HEK293 (cell line): ENCODE data around the gene MAGI1.

Source experiments
- CTCF ChIA-PET: fragments of 350-600 bp; formaldehyde crosslinking; extraction: SDS; loops from one replicate; lab custom pipeline; 2021; ENCODE audit warnings: antibody characterized with exemption; lab: Yijun Ruan, JAX
- POLR2A ChIA-PET: fragments of 300-600 bp; formaldehyde crosslinking; extraction: SDS; loops from one replicate; lab custom pipeline; 2020; ENCODE audit warnings: antibody characterized with exemption, inconsistent platforms; lab: Yijun Ruan, JAX
- H3K27ac ChIP-seq: fragments of 200-500 bp; sonication (Bioruptor generic); 2 replicates; pipeline ENCODE4 v1.5.1; 2014; ENCODE audit warnings: low read depth, low read length, control low read depth, inconsistent platforms; ENCODE audit errors: extremely low read depth
- H3K36me3 ChIP-seq, 2 experiments: fragments of 200-500 bp in 1 of 2; sonication (Bioruptor generic) in 1 of 2; 1 replicate in 1 of 2; 2 replicates in 1 of 2; pipeline ENCODE4 v1.5.1; 2014 to 2017; ENCODE audit warnings: inconsistent platforms in 2 of 2, low read length in 2 of 2; ENCODE audit not compliant: control insufficient read depth in 2 of 2, insufficient read depth in 1 of 2
- H3K4me1 ChIP-seq: fragments of 200-500 bp; sonication (Bioruptor generic); 2 replicates; pipeline ENCODE4 v1.5.1; 2014; ENCODE audit warnings: mild to moderate bottlenecking, low read length, inconsistent platforms; ENCODE audit not compliant: control insufficient read depth, insufficient read depth
- H3K4me3 ChIP-seq: 2 replicates; pipeline ENCODE4 v1.5.1; 2011; ENCODE audit warnings: low read depth, mild to moderate bottlenecking, control low read depth, low read length, moderate library complexity
- H3K9me3 ChIP-seq: fragments of 200-500 bp; sonication (Bioruptor generic); 2 replicates; pipeline ENCODE4 v1.5.1; 2014; ENCODE audit warnings: low read depth, low read length, inconsistent platforms; ENCODE audit not compliant: control insufficient read depth, insufficient read depth
- GLIS1 ChIP-seq: fragments of 450-650 bp; formaldehyde crosslinking; IDR thresholded peaks from 2 replicates; pipeline ENCODE4 v1.5.1; 2016; ENCODE audit warnings: missing biosample characterization, missing genetic modification characterization
- KLF16 ChIP-seq: fragments of 450-650 bp; formaldehyde crosslinking; IDR thresholded peaks from 2 replicates; pipeline ENCODE4 v1.5.1; 2017; ENCODE audit warnings: missing biosample characterization, missing genetic modification characterization
- RBAK ChIP-seq: fragments of 450-650 bp; formaldehyde crosslinking; IDR thresholded peaks from 2 replicates; pipeline ENCODE4 v1.5.1; 2016; ENCODE audit warnings: missing biosample characterization, missing genetic modification characterization
- SCRT1 ChIP-seq: fragments of 450-650 bp; formaldehyde crosslinking; IDR thresholded peaks from 2 replicates; pipeline ENCODE4 v1.5.1; 2016; ENCODE audit warnings: missing biosample characterization, missing genetic modification characterization, borderline replicate concordance
- SP2 ChIP-seq: fragments of 450-650 bp; formaldehyde crosslinking; IDR thresholded peaks from 2 replicates; pipeline ENCODE4 v1.5.1; 2016; ENCODE audit warnings: missing biosample characterization, missing genetic modification characterization
- ZBTB20 ChIP-seq: fragments of 450-650 bp; formaldehyde crosslinking; IDR thresholded peaks from 2 replicates; pipeline ENCODE4 v1.5.1; 2016; ENCODE audit warnings: missing biosample characterization, missing genetic modification characterization
- ZFP41 ChIP-seq: fragments of 450-650 bp; formaldehyde crosslinking; IDR thresholded peaks from 2 replicates; pipeline ENCODE4 v1.5.1; 2016; ENCODE audit warnings: missing biosample characterization, missing genetic modification characterization, borderline replicate concordance
- ZNF112 ChIP-seq: fragments of 450-650 bp; formaldehyde crosslinking; IDR thresholded peaks from 2 replicates; pipeline ENCODE4 v1.5.0; 2017; ENCODE audit warnings: missing biosample characterization, missing genetic modification characterization
- ZNF140 ChIP-seq: fragments of 450-650 bp; formaldehyde crosslinking; IDR thresholded peaks from 2 replicates; pipeline ENCODE4 v1.5.1; 2016; ENCODE audit warnings: missing biosample characterization, missing genetic modification characterization
- ZNF23 ChIP-seq: fragments of 450-650 bp; formaldehyde crosslinking; IDR thresholded peaks from 2 replicates; pipeline ENCODE4 v1.5.1; 2016; ENCODE audit warnings: missing biosample characterization, missing genetic modification characterization, borderline replicate concordance
- ZNF48 ChIP-seq: fragments of 450-650 bp; formaldehyde crosslinking; IDR thresholded peaks from 2 replicates; pipeline ENCODE4 v1.5.1; 2016; ENCODE audit warnings: missing biosample characterization, missing genetic modification characterization
- ZNF529 ChIP-seq: fragments of 450-650 bp; formaldehyde crosslinking; IDR thresholded peaks from 2 replicates; pipeline ENCODE4 v1.5.1; 2017; ENCODE audit warnings: missing genetic modification characterization, missing biosample characterization; ENCODE audit not compliant: insufficient replicate concordance
- ZNF560 ChIP-seq: fragments of 450-650 bp; formaldehyde crosslinking; IDR thresholded peaks from 2 replicates; pipeline ENCODE4 v1.5.1; 2017; ENCODE audit warnings: missing biosample characterization, missing genetic modification characterization, borderline replicate concordance
- ZSCAN30 ChIP-seq: fragments of 450-650 bp; IDR thresholded peaks from 2 replicates; pipeline ENCODE4 v1.5.1; 2018; ENCODE audit warnings: missing biosample characterization, mild to moderate bottlenecking, missing genetic modification characterization, moderate library complexity
- TF ChIP-seq, protein P1 (sequence below): fragments of 450-650 bp; formaldehyde crosslinking; conservative IDR thresholded peaks from 2 replicates; pipeline ENCODE4 v1.5.1; 2016; ENCODE audit warnings: low read depth, missing biosample characterization, missing genetic modification characterization
- TF ChIP-seq, protein P2 (sequence below): fragments of 450-650 bp; IDR thresholded peaks from 2 replicates; pipeline ENCODE4 v1.5.1; 2018; ENCODE audit warnings: missing biosample characterization, mild to moderate bottlenecking, missing genetic modification characterization
- TF ChIP-seq, protein P3 (sequence below): fragments of 450-650 bp; formaldehyde crosslinking; IDR thresholded peaks from 2 replicates; pipeline ENCODE4 v1.5.1; 2016; ENCODE audit warnings: missing biosample characterization, missing genetic modification characterization

The MAGI1 gene

DNA sequence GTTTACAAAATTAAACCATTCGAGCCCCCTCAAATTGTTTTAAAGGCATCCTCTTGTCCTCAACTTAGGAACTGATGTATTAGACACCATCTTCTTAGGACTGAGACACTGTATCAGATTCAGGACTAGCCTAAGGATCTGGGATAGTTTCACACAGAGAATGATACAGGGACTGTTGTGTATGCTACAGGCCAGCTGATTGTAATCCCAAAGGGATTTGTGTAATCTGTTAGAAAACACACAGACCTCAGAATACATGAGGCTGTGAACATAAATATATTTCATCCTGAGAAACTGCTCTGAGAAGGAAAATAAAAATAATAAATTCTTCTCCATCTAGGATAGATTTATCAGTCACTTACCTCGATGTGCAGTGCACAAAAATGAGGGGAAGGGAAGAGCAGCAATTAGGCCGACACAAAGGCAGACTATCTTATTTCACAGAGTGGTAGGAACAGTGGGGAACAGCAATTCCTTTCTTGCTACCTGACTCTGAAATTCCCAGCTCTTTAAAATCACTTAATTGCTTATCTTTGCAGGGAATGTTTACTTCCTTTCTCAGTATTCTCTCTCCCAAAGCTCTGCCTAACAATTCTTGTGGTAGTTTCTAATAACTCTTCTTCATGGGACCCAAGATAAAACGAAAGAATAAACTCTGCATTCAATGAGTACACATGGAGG is 322.5 kb downstream of the MAGI1 start (continued):
- TF ChIP-seq, protein P1, sequence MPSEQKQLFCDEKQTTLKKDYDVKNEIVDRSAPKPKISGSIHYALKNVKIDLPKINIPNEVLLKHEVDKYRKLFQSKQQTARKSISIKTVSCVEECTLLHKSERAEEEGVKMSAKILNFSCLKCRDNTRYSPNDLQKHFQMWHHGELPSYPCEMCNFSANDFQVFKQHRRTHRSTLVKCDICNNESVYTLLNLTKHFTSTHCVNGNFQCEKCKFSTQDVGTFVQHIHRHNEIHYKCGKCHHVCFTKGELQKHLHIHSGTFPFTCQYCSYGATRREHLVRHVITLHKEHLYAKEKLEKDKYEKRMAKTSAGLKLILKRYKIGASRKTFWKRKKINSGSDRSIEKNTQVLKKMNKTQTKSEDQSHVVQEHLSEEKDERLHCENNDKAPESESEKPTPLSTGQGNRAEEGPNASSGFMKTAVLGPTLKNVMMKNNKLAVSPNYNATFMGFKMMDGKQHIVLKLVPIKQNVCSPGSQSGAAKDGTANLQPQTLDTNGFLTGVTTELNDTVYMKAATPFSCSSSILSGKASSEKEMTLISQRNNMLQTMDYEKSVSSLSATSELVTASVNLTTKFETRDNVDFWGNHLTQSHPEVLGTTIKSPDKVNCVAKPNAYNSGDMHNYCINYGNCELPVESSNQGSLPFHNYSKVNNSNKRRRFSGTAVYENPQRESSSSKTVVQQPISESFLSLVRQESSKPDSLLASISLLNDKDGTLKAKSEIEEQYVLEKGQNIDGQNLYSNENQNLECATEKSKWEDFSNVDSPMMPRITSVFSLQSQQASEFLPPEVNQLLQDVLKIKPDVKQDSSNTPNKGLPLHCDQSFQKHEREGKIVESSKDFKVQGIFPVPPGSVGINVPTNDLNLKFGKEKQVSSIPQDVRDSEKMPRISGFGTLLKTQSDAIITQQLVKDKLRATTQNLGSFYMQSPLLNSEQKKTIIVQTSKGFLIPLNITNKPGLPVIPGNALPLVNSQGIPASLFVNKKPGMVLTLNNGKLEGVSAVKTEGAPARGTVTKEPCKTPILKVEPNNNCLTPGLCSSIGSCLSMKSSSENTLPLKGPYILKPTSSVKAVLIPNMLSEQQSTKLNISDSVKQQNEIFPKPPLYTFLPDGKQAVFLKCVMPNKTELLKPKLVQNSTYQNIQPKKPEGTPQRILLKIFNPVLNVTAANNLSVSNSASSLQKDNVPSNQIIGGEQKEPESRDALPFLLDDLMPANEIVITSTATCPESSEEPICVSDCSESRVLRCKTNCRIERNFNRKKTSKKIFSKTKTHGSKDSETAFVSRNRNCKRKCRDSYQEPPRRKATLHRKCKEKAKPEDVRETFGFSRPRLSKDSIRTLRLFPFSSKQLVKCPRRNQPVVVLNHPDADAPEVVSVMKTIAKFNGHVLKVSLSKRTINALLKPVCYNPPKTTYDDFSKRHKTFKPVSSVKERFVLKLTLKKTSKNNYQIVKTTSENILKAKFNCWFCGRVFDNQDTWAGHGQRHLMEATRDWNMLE: no peak
- TF ChIP-seq ZFP41 (no peak), ZNF48 (tag by site-specific recombination) (no peak), SP2 (tag by site-specific recombination) (no peak), KLF16 (tag by site-specific recombination) (no peak), SCRT1 (tag by site-specific recombination) (no peak), ZNF140 (no peak), ZSCAN30 (no peak), ZBTB20 (tag by site-specific recombination) (no peak), ZNF23 (tag by site-specific recombination) (no peak)
- TF ChIP-seq, protein P2, sequence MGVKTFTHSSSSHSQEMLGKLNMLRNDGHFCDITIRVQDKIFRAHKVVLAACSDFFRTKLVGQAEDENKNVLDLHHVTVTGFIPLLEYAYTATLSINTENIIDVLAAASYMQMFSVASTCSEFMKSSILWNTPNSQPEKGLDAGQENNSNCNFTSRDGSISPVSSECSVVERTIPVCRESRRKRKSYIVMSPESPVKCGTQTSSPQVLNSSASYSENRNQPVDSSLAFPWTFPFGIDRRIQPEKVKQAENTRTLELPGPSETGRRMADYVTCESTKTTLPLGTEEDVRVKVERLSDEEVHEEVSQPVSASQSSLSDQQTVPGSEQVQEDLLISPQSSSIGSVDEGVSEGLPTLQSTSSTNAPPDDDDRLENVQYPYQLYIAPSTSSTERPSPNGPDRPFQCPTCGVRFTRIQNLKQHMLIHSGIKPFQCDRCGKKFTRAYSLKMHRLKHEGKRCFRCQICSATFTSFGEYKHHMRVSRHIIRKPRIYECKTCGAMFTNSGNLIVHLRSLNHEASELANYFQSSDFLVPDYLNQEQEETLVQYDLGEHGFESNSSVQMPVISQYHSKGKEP: no peak
- TF ChIP-seq, protein P3, sequence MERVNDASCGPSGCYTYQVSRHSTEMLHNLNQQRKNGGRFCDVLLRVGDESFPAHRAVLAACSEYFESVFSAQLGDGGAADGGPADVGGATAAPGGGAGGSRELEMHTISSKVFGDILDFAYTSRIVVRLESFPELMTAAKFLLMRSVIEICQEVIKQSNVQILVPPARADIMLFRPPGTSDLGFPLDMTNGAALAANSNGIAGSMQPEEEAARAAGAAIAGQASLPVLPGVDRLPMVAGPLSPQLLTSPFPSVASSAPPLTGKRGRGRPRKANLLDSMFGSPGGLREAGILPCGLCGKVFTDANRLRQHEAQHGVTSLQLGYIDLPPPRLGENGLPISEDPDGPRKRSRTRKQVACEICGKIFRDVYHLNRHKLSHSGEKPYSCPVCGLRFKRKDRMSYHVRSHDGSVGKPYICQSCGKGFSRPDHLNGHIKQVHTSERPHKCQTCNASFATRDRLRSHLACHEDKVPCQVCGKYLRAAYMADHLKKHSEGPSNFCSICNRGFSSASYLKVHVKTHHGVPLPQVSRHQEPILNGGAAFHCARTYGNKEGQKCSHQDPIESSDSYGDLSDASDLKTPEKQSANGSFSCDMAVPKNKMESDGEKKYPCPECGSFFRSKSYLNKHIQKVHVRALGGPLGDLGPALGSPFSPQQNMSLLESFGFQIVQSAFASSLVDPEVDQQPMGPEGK (tag by site-specific recombination): no peak

DNA sequence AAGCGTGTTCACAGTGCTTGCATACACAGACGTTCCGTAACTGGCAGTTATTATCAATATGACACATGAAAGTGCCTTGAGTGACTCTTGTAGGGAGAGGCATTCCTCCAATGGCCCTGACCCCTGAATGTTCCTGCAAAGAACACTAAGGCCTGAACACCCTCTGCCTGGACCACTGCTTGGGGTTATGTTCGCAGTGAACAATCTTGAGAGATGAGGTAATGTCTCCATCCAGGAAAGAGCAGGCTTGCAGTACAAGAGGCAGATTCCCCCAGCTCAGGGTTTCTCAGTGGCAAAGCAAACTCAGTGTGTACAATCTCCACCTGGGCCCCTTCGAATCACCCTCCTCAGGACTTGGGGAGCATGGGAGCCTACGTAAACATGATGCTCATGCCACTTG is 324.6 kb downstream of the MAGI1 start:
- no peaks in the 10 kb centered on the region for H3K36me3 ChIP-seq
- H3K27ac ChIP-seq: no peak overlapping the region
- H3K4me3 ChIP-seq: no peak overlapping the region
- H3K4me1 ChIP-seq: 0 out of 2 replicates have a peak, but pooled peaks cover 4% of the 10 kb centered on the region
- no peaks in the 10 kb centered on the region for H3K9me3 ChIP-seq
- TF ChIP-seq RBAK (tag by site-specific recombination) (no peak), ZNF560 (tag by site-specific recombination) (no peak), ZNF529 (no peak), ZNF112 (tag by site-specific recombination) (no peak), GLIS1 (tag by site-specific recombination) (peak; percentile 78), ZBTB20 (tag by site-specific recombination) (peak; percentile 75)
- TF ChIP-seq, all 188 proteins: peak for 2
- ChIA-PET POLR2A (no interaction called here), CTCF (no interaction called here)
